ENCODE measurements around the gene CHRDL1.

- TF ChIP-seq POLR2AphosphoS5 (IDR thresholded peaks at IDR 0.05; ENCODE audit: borderline replicate concordance, low read depth, low read length) (no peak), EZH2 (IDR thresholded peaks at IDR 0.05) (no peak)
These were observed 127.9 kb downstream of the CHRDL1 start for GRCh38 chrX:110667706-110668105.
